Lung (tissue), 16 donors: Measurements from ENCODE around the gene TTYH3. TPM values are rescaled to one million over a fixed set of nuclear protein-coding genes. Genes with fewer than 3 reads are reported as not detected.

Source experiments
- ATAC-seq: fragments of 200-7000 bp; cut with Tn5 transposase; one replicate; pipeline ENCODE4 v1.9.1; 2020; ENCODE audit warnings: moderate number of reproducible peaks; ENCODE audit not compliant: insufficient read depth, low FRiP score
- DNase-seq, 3 donors: peaks; one replicate each; pipeline ENCODE4 v3.0.0-alpha.2; 2013 to 2017
- H3K27ac ChIP-seq, 2 donors: one replicate each; pipeline ENCODE4 v1.5.1; 2013; ENCODE audit warnings: mild to moderate bottlenecking in 2 of 2, moderate library complexity in 2 of 2, control low read depth in 1 of 2, inconsistent platforms in 1 of 2, low read depth in 1 of 2, low read length in 1 of 2
- H3K27me3 ChIP-seq, 3 donors: one replicate each; pipeline ENCODE4 v1.5.1; 2013; ENCODE audit warnings: low read length in 2 of 3; ENCODE audit not compliant: control insufficient read depth in 3 of 3, insufficient read depth in 3 of 3
- H3K36me3 ChIP-seq, 4 donors: one replicate each; pipeline ENCODE4 v1.5.1; 2013; ENCODE audit warnings: low read length in 4 of 4, mild to moderate bottlenecking in 1 of 4, moderate library complexity in 1 of 4; ENCODE audit not compliant: control insufficient read depth in 4 of 4, insufficient read depth in 4 of 4
- H3K4me1 ChIP-seq, 5 donors: one replicate each; pipeline ENCODE4 v1.5.1; 2013; ENCODE audit warnings: low read length in 5 of 5, mild to moderate bottlenecking in 2 of 5, moderate library complexity in 1 of 5; ENCODE audit not compliant: control insufficient read depth in 5 of 5, insufficient read depth in 5 of 5
- H3K4me3 ChIP-seq: one replicate; pipeline ENCODE4 v1.5.1; 2013; ENCODE audit warnings: mild to moderate bottlenecking, control low read depth, moderate library complexity
- H3K9ac ChIP-seq, 2 donors: one replicate each; pipeline ENCODE4 v1.5.1; 2013; ENCODE audit warnings: low read length in 2 of 2, control low read depth in 1 of 2; ENCODE audit not compliant: insufficient read depth in 1 of 2
- H3K9me3 ChIP-seq, 4 donors: one replicate each; pipeline ENCODE4 v1.5.1; 2013; ENCODE audit warnings: low read length in 3 of 4, mild to moderate bottlenecking in 1 of 4, moderate library complexity in 1 of 4; ENCODE audit not compliant: control insufficient read depth in 4 of 4, insufficient read depth in 3 of 4
- WGBS, 2 donors: extraction: QIAGEN DNeasy Blood & Tissue Kit; methylation state at CpG; one replicate each; pipeline ENCODE4 v1.1.7; 2013; 5-methylcytosine and 5-hydroxymethylcytosine counted together
- long read RNA-seq, 5 donors: transcript quantifications; one replicate each; lab custom pipeline, GENCODE V29; 2026
- polyA plus RNA-seq, 2 donors: library from polyadenylated mRNA; stranded (reverse); fragments of 200-250 nt; gene quantifications; one replicate each; pipeline ENCODE4 v1.2.1, GENCODE V29; 2013
- total RNA-seq, 2 donors: library from RNA; depleted of rRNA in 1 of 2; stranded (reverse); fragments of >200 nt in 1 of 2; gene quantifications; one replicate each; pipeline ENCODE4 v1.2.1, GENCODE V29; 2014 to 2021
- TF ChIP-seq, protein P1 (sequence below): IDR thresholded peaks from 2 replicates; pipeline ENCODE4 v1.5.1; 2012; ENCODE audit warnings: mild to moderate bottlenecking; ENCODE audit errors: control extremely low read depth, extremely low read depth
- donor health status: control.
- donor health status: control.
- donor health status: Bipolar disorder and iron deficiency.
- donor health status: healthy.
- donor health status: DM: yes; HTN: yes; CAD: no.

Gene TTYH3, protein sequence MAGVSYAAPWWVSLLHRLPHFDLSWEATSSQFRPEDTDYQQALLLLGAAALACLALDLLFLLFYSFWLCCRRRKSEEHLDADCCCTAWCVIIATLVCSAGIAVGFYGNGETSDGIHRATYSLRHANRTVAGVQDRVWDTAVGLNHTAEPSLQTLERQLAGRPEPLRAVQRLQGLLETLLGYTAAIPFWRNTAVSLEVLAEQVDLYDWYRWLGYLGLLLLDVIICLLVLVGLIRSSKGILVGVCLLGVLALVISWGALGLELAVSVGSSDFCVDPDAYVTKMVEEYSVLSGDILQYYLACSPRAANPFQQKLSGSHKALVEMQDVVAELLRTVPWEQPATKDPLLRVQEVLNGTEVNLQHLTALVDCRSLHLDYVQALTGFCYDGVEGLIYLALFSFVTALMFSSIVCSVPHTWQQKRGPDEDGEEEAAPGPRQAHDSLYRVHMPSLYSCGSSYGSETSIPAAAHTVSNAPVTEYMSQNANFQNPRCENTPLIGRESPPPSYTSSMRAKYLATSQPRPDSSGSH
- 10 to 100 TPM; 50.6 to 74.0 TPM for total RNA-seq
- polyA plus RNA-seq: 10 to 100 TPM; 14.3 to 60.9 TPM
- long read RNA-seq, donor 1, full-length matches to known transcripts: 35 of 94 reads
- long read RNA-seq, donor 1, partial matches to known transcripts: 59 of 94 reads
- long read RNA-seq, donor 1, other reads (novel, unspliced or antisense): 0 of 94 reads
- long read RNA-seq, donor 2, full-length matches to known transcripts: 7 of 12 reads
- long read RNA-seq, donor 2, partial matches to known transcripts: 5 of 12 reads
- long read RNA-seq, donor 2, other reads (novel, unspliced or antisense): 0 of 12 reads
- long read RNA-seq, donor 3, full-length matches to known transcripts: 7 of 12 reads
- long read RNA-seq, donor 3, partial matches to known transcripts: 5 of 12 reads
- long read RNA-seq, donor 3, other reads (novel, unspliced or antisense): 0 of 12 reads
- long read RNA-seq, donor 4, full-length matches to known transcripts: 17 of 22 reads
- long read RNA-seq, donor 4, partial matches to known transcripts: 5 of 22 reads
- long read RNA-seq, donor 4, other reads (novel, unspliced or antisense): 0 of 22 reads
- long read RNA-seq, donor 5, full-length matches to known transcripts: 37 of 76 reads
- long read RNA-seq, donor 5, partial matches to known transcripts: 39 of 76 reads
- long read RNA-seq, donor 5, other reads (novel, unspliced or antisense): 0 of 76 reads

DNA sequence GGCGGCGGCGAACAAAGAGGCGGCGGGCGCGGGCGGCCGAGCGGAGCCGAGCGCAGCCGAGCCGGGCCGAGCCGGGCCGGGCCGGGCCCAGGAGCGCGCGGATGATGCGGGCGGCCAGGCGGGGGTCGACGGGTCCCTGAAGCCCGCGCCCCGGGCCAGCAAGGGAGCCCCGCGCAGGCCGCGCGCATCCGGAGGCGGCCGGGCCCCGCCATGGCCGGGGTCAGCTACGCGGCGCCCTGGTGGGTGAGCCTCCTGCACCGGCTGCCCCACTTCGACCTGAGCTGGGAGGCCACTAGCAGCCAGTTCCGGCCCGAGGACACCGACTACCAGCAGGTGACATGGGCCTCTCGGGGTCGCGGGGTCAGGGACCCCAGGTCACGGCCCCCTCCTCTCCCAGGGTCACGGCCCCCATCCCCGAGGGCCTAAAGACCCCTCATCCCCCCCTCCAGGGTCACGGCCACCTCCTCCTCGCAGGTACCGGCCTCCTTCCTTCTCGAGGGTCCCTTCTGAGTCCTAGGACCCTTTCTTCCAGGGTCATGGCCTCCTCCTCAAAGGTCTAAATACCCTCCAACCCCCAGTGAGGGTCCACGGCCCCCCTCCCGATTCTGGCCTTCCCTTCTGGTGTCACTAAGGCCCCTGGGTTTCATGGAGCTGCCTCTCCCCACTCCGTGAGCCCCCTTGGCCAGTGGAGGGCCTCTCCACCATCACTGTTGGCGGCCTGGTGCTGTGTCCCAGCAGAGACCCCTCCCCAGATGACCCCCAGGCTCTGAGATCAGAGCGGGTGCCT lies at the start of gene TTYH3:
TTYH3 (plus strand) TSS at position 41 of the 787 bp plus-strand sequence; CDS start at position 211, 170 bp downstream.
- peak in 1 of 3 donors; percentile 33 for DNase-seq
- Histone ChIP-seq H3K4me1 (peaks cover 0 to 37% (median 9%) of the 10 kb centered on the region in 5 donors), H3K27me3 (no peaks in the 10 kb centered on the region), H3K9ac (peak within 1 kb of the TSS; percentile 86 to 98), H3K27ac (peak within 1 kb of the TSS; percentile 51 to 81), H3K9me3 (peaks cover 0 to 2% (median 0%) of the 10 kb centered on the region in 4 donors), H3K36me3 (peaks cover 0 to 9% (median 3%) of the 10 kb centered on the region in 4 donors), H3K4me3 (peak within 1 kb of the TSS; percentile 81)
- ATAC-seq: no peak
- 1% methylated on average over 41 to 62 of the region's 62 CpGs for WGBS, 2 donors
- TF ChIP-seq, protein P1, sequence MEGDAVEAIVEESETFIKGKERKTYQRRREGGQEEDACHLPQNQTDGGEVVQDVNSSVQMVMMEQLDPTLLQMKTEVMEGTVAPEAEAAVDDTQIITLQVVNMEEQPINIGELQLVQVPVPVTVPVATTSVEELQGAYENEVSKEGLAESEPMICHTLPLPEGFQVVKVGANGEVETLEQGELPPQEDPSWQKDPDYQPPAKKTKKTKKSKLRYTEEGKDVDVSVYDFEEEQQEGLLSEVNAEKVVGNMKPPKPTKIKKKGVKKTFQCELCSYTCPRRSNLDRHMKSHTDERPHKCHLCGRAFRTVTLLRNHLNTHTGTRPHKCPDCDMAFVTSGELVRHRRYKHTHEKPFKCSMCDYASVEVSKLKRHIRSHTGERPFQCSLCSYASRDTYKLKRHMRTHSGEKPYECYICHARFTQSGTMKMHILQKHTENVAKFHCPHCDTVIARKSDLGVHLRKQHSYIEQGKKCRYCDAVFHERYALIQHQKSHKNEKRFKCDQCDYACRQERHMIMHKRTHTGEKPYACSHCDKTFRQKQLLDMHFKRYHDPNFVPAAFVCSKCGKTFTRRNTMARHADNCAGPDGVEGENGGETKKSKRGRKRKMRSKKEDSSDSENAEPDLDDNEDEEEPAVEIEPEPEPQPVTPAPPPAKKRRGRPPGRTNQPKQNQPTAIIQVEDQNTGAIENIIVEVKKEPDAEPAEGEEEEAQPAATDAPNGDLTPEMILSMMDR: no peak

DNA sequence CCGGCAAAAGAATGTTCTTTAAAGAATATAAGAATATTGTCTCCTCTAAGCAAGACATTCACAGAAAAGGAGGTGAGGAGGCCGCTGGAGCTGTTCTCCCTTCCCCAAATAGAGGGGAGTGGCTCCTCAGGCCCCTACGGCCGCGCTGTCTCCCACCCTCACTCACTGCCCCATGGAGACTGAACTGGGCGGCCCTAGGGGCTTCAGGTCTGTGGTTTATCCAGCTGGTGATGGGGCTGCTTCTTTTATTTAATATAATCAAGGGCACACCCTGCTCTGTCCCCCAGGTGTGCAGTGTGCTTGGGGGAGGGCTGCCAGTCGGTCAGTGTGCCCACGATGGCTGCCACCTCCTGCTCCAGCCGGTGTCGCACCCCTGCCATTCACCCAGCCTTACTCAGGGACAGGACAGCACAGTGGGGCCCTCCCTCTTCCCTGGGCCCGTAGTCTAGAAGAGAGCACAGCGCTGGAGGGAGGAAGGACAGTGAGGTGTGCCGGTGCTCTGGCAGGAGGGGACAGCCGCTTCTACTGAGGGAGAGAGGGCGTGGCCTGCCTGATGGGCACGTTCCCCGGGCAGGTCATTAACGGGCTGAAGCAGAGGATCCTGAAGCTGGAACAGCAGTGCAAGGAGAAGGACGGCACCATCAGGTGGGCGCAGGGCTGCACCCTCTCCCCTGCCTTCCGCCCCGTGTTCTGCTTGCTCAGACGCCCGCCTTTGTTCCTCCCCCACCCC lies 49.6 kb upstream of the TTYH3 start:
- Histone ChIP-seq H3K27ac (no peak overlapping the region), H3K4me1 (no peaks in the 10 kb centered on the region), H3K27me3 (no peaks in the 10 kb centered on the region), H3K4me3 (no peak overlapping the region), H3K36me3 (peaks cover 2 to 30% (median 10%) of the 10 kb centered on the region in 4 donors), H3K9ac (no peak overlapping the region), H3K9me3 (peaks cover 0 to 4% (median 0%) of the 10 kb centered on the region in 4 donors)
- WGBS, 2 donors: 92% methylated on average over 23 to 24 of the region's 24 CpGs
- TF ChIP-seq, protein P1: no peak
- DNase-seq: no peak
- no peak for ATAC-seq
